ENCODE measurements around the gene VAPB.

The VAPB gene

GRCh38 chr20:58466729-58467571, 77.9 kb downstream of the VAPB start:
- Histone ChIP-seq H3K27ac (ENCODE audit: insufficient read depth, low read length, poor library complexity, severe bottlenecking) (no peak overlapping the region), H3K9me3 (ENCODE audit: control insufficient read depth, low read length) (no peaks in the 10 kb centered on the region), H3K36me3 (ENCODE audit: control insufficient read depth, insufficient read depth, low read length) (no peaks in the 10 kb centered on the region), H3K27me3 (replicated peaks; ENCODE audit: control insufficient read depth, insufficient read depth, low read length, poor library complexity, severe bottlenecking) (no peaks in the 10 kb centered on the region), H3K4me3 (ENCODE audit: insufficient read depth, low read depth, low read length, poor library complexity, severe bottlenecking) (no peak overlapping the region), H3K4me1 (ENCODE audit: control insufficient read depth, insufficient read depth, low read length, poor library complexity, severe bottlenecking) (no peaks in the 10 kb centered on the region)
- DNase-seq: no peak

GRCh38 chr20:58467572-58468527, 78.8 kb downstream of the VAPB start:
- DNase-seq: no peak
- Histone ChIP-seq H3K27ac (ENCODE audit: insufficient read depth, low read length, poor library complexity, severe bottlenecking) (no peak overlapping the region), H3K36me3 (ENCODE audit: control insufficient read depth, insufficient read depth, low read length) (no peaks in the 10 kb centered on the region), H3K4me3 (ENCODE audit: insufficient read depth, low read depth, low read length, poor library complexity, severe bottlenecking) (no peak overlapping the region), H3K4me1 (ENCODE audit: control insufficient read depth, insufficient read depth, low read length, poor library complexity, severe bottlenecking) (no peaks in the 10 kb centered on the region), H3K9me3 (ENCODE audit: control insufficient read depth, low read length) (no peaks in the 10 kb centered on the region), H3K27me3 (replicated peaks; ENCODE audit: control insufficient read depth, insufficient read depth, low read length, poor library complexity, severe bottlenecking) (no peaks in the 10 kb centered on the region)

GRCh38 chr20:58469616-58470015, 80.6 kb downstream of the VAPB start:
- Histone ChIP-seq H3K4me1 (ENCODE audit: control insufficient read depth, insufficient read depth, low read length, poor library complexity, severe bottlenecking) (no peaks in the 10 kb centered on the region), H3K27ac (ENCODE audit: insufficient read depth, low read length, poor library complexity, severe bottlenecking) (no peak overlapping the region), H3K9me3 (ENCODE audit: control insufficient read depth, low read length) (no peaks in the 10 kb centered on the region), H3K27me3 (replicated peaks; ENCODE audit: control insufficient read depth, insufficient read depth, low read length, poor library complexity, severe bottlenecking) (no peaks in the 10 kb centered on the region), H3K36me3 (ENCODE audit: control insufficient read depth, insufficient read depth, low read length) (no peaks in the 10 kb centered on the region), H3K4me3 (ENCODE audit: insufficient read depth, low read depth, low read length, poor library complexity, severe bottlenecking) (no peak overlapping the region)
- no peak for DNase-seq

GRCh38 chr20:58470336-58471192, 81.5 kb downstream of the VAPB start:
- H3K9me3 ChIP-seq (ENCODE audit: control insufficient read depth, low read length): no peaks in the 10 kb centered on the region
- H3K27ac ChIP-seq (ENCODE audit: insufficient read depth, low read length, poor library complexity, severe bottlenecking): no peak overlapping the region
- DNase-seq: no peak

GRCh38 chr20:58471193-58472164, 82.5 kb downstream of the VAPB start:
- Histone ChIP-seq H3K4me3 (ENCODE audit: insufficient read depth, low read depth, low read length, poor library complexity, severe bottlenecking) (no peak overlapping the region), H3K4me1 (ENCODE audit: control insufficient read depth, insufficient read depth, low read length, poor library complexity, severe bottlenecking) (no peaks in the 10 kb centered on the region), H3K36me3 (ENCODE audit: control insufficient read depth, insufficient read depth, low read length) (no peaks in the 10 kb centered on the region), H3K9me3 (ENCODE audit: control insufficient read depth, low read length) (no peaks in the 10 kb centered on the region), H3K27me3 (replicated peaks; ENCODE audit: control insufficient read depth, insufficient read depth, low read length, poor library complexity, severe bottlenecking) (no peaks in the 10 kb centered on the region), H3K27ac (ENCODE audit: insufficient read depth, low read length, poor library complexity, severe bottlenecking) (no peak overlapping the region)
- DNase-seq: no peak

More at GRCh38 chr20:58470336-58471192, 81.5 kb downstream of the VAPB start:
- Histone ChIP-seq H3K27me3 (replicated peaks; ENCODE audit: control insufficient read depth, insufficient read depth, low read length, poor library complexity, severe bottlenecking) (no peaks in the 10 kb centered on the region), H3K4me1 (ENCODE audit: control insufficient read depth, insufficient read depth, low read length, poor library complexity, severe bottlenecking) (no peaks in the 10 kb centered on the region), H3K36me3 (ENCODE audit: control insufficient read depth, insufficient read depth, low read length) (no peaks in the 10 kb centered on the region), H3K4me3 (ENCODE audit: insufficient read depth, low read depth, low read length, poor library complexity, severe bottlenecking) (no peak overlapping the region)

- Histone ChIP-seq H3K4me1 (ENCODE audit: control insufficient read depth, insufficient read depth, low read length, poor library complexity, severe bottlenecking) (no peaks in the 10 kb centered on the region), H3K36me3 (ENCODE audit: control insufficient read depth, insufficient read depth, low read length) (no peaks in the 10 kb centered on the region), H3K27ac (ENCODE audit: insufficient read depth, low read length, poor library complexity, severe bottlenecking) (no peak overlapping the region), H3K4me3 (ENCODE audit: insufficient read depth, low read depth, low read length, poor library complexity, severe bottlenecking) (no peak overlapping the region), H3K9me3 (ENCODE audit: control insufficient read depth, low read length) (no peaks in the 10 kb centered on the region), H3K27me3 (replicated peaks; ENCODE audit: control insufficient read depth, insufficient read depth, low read length, poor library complexity, severe bottlenecking) (no peaks in the 10 kb centered on the region)
- no peak for DNase-seq
Observed at GRCh38 chr20:58472273-58473018, 83.4 kb downstream of the VAPB start.

- no peaks in the 10 kb centered on the region for H3K27me3 ChIP-seq (replicated peaks; ENCODE audit: control insufficient read depth, insufficient read depth, low read length, poor library complexity, severe bottlenecking)
- no peak overlapping the region for H3K27ac ChIP-seq (ENCODE audit: insufficient read depth, low read length, poor library complexity, severe bottlenecking)
- DNase-seq: no peak
- H3K36me3 ChIP-seq (ENCODE audit: control insufficient read depth, insufficient read depth, low read length): no peaks in the 10 kb centered on the region
- no peaks in the 10 kb centered on the region for H3K9me3 ChIP-seq (ENCODE audit: control insufficient read depth, low read length)
- H3K4me3 ChIP-seq (ENCODE audit: insufficient read depth, low read depth, low read length, poor library complexity, severe bottlenecking): no peak overlapping the region
- H3K4me1 ChIP-seq (ENCODE audit: control insufficient read depth, insufficient read depth, low read length, poor library complexity, severe bottlenecking): no peaks in the 10 kb centered on the region
Observed at GRCh38 chr20:58473453-58474425, 84.7 kb downstream of the VAPB start.

- H3K9me3 ChIP-seq (ENCODE audit: control insufficient read depth, low read length): no peaks in the 10 kb centered on the region
- no peaks in the 10 kb centered on the region for H3K27me3 ChIP-seq (replicated peaks; ENCODE audit: control insufficient read depth, insufficient read depth, low read length, poor library complexity, severe bottlenecking)
- H3K4me1 ChIP-seq (ENCODE audit: control insufficient read depth, insufficient read depth, low read length, poor library complexity, severe bottlenecking): no peaks in the 10 kb centered on the region
- no peak overlapping the region for H3K4me3 ChIP-seq (ENCODE audit: insufficient read depth, low read depth, low read length, poor library complexity, severe bottlenecking)
- H3K27ac ChIP-seq (ENCODE audit: insufficient read depth, low read length, poor library complexity, severe bottlenecking): no peak overlapping the region
- DNase-seq: no peak
- no peaks in the 10 kb centered on the region for H3K36me3 ChIP-seq (ENCODE audit: control insufficient read depth, insufficient read depth, low read length)
Observed at GRCh38 chr20:58475466-58475865, 86.4 kb downstream of the VAPB start.
